H1 (cell line): ENCODE measurements around the gene ZNF584. TPM values are rescaled to one million over a fixed set of nuclear protein-coding genes. Genes with fewer than 3 reads are reported as not detected.

Experiments used
- CBX5 ChIP-seq: fragments of 300-800, 300-1000 bp; sonication (generic); IDR thresholded peaks from 2 replicates; pipeline ENCODE4 v1.7.1; 2016; ENCODE audit warnings: antibody characterized with exemption, low read length, low read depth
- CHD2 ChIP-seq: IDR thresholded peaks from 2 replicates; pipeline ENCODE4 v1.6.1; 2012; ENCODE audit warnings: low read length, improper control_type of control experiment
- EP300 ChIP-seq, 2 experiments: IDR thresholded peaks; 1 replicate in 1 of 2; 2 replicates in 1 of 2; pipeline ENCODE4 v1.6.1; 2011 to 2012; ENCODE audit warnings: low read depth in 2 of 2, low read length in 2 of 2, mild to moderate bottlenecking in 2 of 2, borderline replicate concordance in 1 of 2, inconsistent platforms in 1 of 2, moderate library complexity in 1 of 2
- EZH2 ChIP-seq: fragments of 200-600 bp; sonication (generic); IDR thresholded peaks from 2 replicates; pipeline ENCODE4 v1.7.1; 2012; ENCODE audit warnings: low read depth, mild to moderate bottlenecking, moderate library complexity, low read length, inconsistent platforms; ENCODE audit not compliant: severe bottlenecking
- GABPA ChIP-seq: IDR thresholded peaks from 2 replicates; pipeline ENCODE4 v1.6.1; 2011; ENCODE audit warnings: mild to moderate bottlenecking, low read length, moderate library complexity, borderline replicate concordance; ENCODE audit not compliant: insufficient read depth
- HDAC6 ChIP-seq: IDR thresholded peaks from one replicate; pipeline ENCODE4 v1.7.1; 2012; ENCODE audit warnings: low read depth, mild to moderate bottlenecking, inconsistent platforms, low read length, moderate library complexity
- KDM4A ChIP-seq: IDR thresholded peaks from one replicate; pipeline ENCODE4 v1.7.1; 2012; ENCODE audit warnings: low read depth, mild to moderate bottlenecking, moderate library complexity, low read length, inconsistent platforms; ENCODE audit not compliant: severe bottlenecking
- MAFK ChIP-seq: IDR thresholded peaks from 2 replicates; pipeline ENCODE4 v1.6.1; 2012; ENCODE audit warnings: low read depth, mild to moderate bottlenecking, improper control_type of control experiment, low read length
- NANOG ChIP-seq: IDR thresholded peaks from 2 replicates; pipeline ENCODE4 v1.6.1; 2011; ENCODE audit warnings: low read length, low read depth, mild to moderate bottlenecking, inconsistent platforms; ENCODE audit not compliant: insufficient read depth, poor library complexity, severe bottlenecking
- PHF8 ChIP-seq: fragments of 200-600 bp; sonication (generic); conservative IDR thresholded peaks from 2 replicates; pipeline ENCODE4 v1.7.1; 2012; ENCODE audit warnings: low read depth, mild to moderate bottlenecking, inconsistent platforms, low read length, moderate library complexity
- POU5F1 ChIP-seq: IDR thresholded peaks from 2 replicates; pipeline ENCODE4 v1.6.1; 2011; ENCODE audit warnings: low read depth, mild to moderate bottlenecking, low read length, moderate library complexity
- RNF2 ChIP-seq: fragments of 200-900, 300-1000 bp; sonication (generic); IDR thresholded peaks from 2 replicates; pipeline ENCODE4 v1.7.1; 2016; ENCODE audit warnings: borderline replicate concordance, low read depth, mild to moderate bottlenecking, antibody characterized with exemption, low read length; ENCODE audit not compliant: poor library complexity, severe bottlenecking; ENCODE audit errors: missing control alignments
- SAP30 ChIP-seq: fragments of 300-600 bp; sonication (generic); IDR thresholded peaks from 2 replicates; pipeline ENCODE4 v1.7.1; 2012; ENCODE audit warnings: low read length, moderate library complexity, mild to moderate bottlenecking, inconsistent platforms; ENCODE audit not compliant: insufficient read depth, insufficient replicate concordance
- SIX5 ChIP-seq: IDR thresholded peaks from 2 replicates; pipeline ENCODE4 v1.6.1; 2011; ENCODE audit warnings: mild to moderate bottlenecking, low read depth, low read length
- SP1 ChIP-seq: IDR thresholded peaks from 2 replicates; pipeline ENCODE4 v1.6.1; 2011; ENCODE audit warnings: low read depth, low read length
- SUZ12 ChIP-seq: fragments of 200-600 bp; sonication (generic); IDR thresholded peaks from 2 replicates; pipeline ENCODE4 v1.6.1; 2012; ENCODE audit warnings: mild to moderate bottlenecking, inconsistent platforms, low read length, moderate library complexity, mixed read lengths
- TAF1 ChIP-seq: IDR thresholded peaks from 2 replicates; pipeline ENCODE4 v1.6.1; 2011; ENCODE audit warnings: mild to moderate bottlenecking, low read depth, low read length
- TAF7 ChIP-seq: optimal IDR thresholded peaks from 2 replicates; pipeline ENCODE3; 2011; ENCODE audit warnings: low read depth, mild to moderate bottlenecking, inconsistent platforms, low read length, moderate library complexity, borderline replicate concordance
- TCF12 ChIP-seq: IDR thresholded peaks from 2 replicates; pipeline ENCODE4 v1.6.1; 2011; ENCODE audit warnings: low read depth, mild to moderate bottlenecking, low read length
- TEAD4 ChIP-seq: IDR thresholded peaks from 2 replicates; pipeline ENCODE4 v1.6.1; 2012; ENCODE audit warnings: low read depth, low read length, inconsistent platforms, mixed read lengths
- ZNF274 ChIP-seq: IDR thresholded peaks from 2 replicates; pipeline ENCODE4 v1.7.0; 2012; ENCODE audit warnings: low read length, borderline replicate concordance; ENCODE audit errors: extremely low read depth
- polyA plus RNA-seq, 7 experiments: library from polyadenylated mRNA; depleted of rRNA in 3 of 7; stranded (reverse) in 5 of 7; unstranded in 2 of 7; fragments of >200 nt in 5 of 7; fragments of 200-250 nt in 2 of 7; gene quantifications; 1 replicate in 5 of 7; 2 replicates in 1 of 7; 4 replicates in 1 of 7; pipeline versions ENCODE4 v1.2.1 to v1.2.3, GENCODE V29; 2011 to 2013; ENCODE audit warnings: missing spikeins in 2 of 7, mixed read lengths in 2 of 7
- total RNA-seq: library from RNA; stranded (reverse); fragmentation: NEBNext Ultra II Directional; extraction: Animal tissue kit (Norgen Biotek cat#: 25700); gene quantifications from 2 replicates; pipeline ENCODE4 v1.2.1, GENCODE V29; 2021
- TF ChIP-seq, protein P1 (sequence below): IDR thresholded peaks from 2 replicates; pipeline ENCODE4 v1.6.1; 2011; ENCODE audit warnings: low read depth, mild to moderate bottlenecking, low read length; ENCODE audit not compliant: insufficient read depth

ZNF584 gene
- total and polyA plus RNA-seq, 2 of the 8 experiments (the other 6 are each of a cell fraction or from before 2014, with no cell fraction given): 2.5 to 5.2 TPM

DNA sequence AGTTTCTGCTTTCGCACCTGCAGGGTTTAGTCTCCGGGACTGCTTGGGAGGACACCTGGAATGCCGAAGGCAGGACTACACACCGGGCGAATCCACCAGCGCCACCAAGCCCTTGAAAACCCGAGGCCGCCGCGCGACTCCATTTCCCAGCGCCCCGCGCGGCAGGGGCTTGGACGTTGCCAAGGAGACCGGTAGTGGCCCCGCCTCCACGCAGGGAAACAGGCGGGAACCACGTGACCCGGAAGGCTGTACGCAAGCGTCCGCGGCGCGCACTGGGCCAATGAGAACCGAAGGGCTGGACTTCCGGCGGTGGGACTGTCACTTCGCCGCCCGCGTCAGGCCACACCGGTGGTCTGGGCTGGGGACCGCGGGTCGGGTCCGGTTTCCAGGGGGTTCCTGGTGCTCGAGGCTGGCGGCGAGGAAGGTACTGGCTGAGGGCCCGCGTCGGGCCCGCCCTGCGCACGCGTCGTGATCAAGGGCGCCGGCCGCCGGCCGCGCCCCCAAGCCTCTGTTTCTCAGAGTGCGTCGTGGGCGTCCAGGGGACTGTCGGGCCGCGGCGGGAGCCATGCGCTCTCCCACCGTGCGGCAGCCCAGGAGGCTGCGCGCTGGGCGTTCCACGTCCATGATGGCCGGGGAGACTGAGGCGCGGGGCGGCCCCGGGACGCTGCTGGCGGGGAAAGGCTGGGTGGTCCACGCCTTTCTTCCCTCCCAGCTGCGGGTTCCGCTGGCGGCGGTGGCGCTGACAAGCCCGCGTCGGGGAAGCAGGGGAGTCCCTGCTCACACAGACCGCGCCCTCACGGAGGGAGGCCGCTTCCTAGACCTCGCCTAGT is 58.5 kb downstream of the ZNF584 start, which contains the start of gene ZNF324 (continued):
- TF ChIP-seq TAF7: peak; percentile 43
- no peak for TF ChIP-seq HDAC6
- TF ChIP-seq EP300 (IDR thresholded peaks at IDR 0.05; ENCODE audit: borderline replicate concordance in 1 of 2, low read depth in 2 of 2, low read length in 2 of 2): no peak
- TF ChIP-seq SIX5: peak; percentile 34; the same call in 1 of the 2 replicates
- no peak for TF ChIP-seq TCF12
- TF ChIP-seq SUZ12: no peak
- TF ChIP-seq POU5F1: no peak
- no peak for TF ChIP-seq NANOG
- TF ChIP-seq PHF8: peak; percentile 55; the same call in 1 of the 2 replicates
- TF ChIP-seq, protein P1, sequence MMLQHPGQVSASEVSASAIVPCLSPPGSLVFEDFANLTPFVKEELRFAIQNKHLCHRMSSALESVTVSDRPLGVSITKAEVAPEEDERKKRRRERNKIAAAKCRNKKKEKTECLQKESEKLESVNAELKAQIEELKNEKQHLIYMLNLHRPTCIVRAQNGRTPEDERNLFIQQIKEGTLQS: no peak
- TF ChIP-seq CHD2: no peak
- peak; percentile 75; the same call in 1 of the 2 replicates for TF ChIP-seq GABPA
- TF ChIP-seq SP1: no peak
- TF ChIP-seq KDM4A: peak; percentile 90
- TF ChIP-seq TAF1: peak; percentile 63; the same call in 1 of the 2 replicates
- TF ChIP-seq TEAD4: peak; percentile 60; the same call in 1 of the 2 replicates
- no peak for TF ChIP-seq ZNF274
- no peak for TF ChIP-seq EZH2
- TF ChIP-seq RNF2: no peak
- TF ChIP-seq CBX5: no peak
- TF ChIP-seq MAFK: no peak
- no peak for TF ChIP-seq SAP30
